ENCODE measurements around the gene FABP3.

GRCh38 chr1:31380181-31380580 is 7.3 kb upstream of the FABP3 start:
- TF ChIP-seq, protein P1, sequence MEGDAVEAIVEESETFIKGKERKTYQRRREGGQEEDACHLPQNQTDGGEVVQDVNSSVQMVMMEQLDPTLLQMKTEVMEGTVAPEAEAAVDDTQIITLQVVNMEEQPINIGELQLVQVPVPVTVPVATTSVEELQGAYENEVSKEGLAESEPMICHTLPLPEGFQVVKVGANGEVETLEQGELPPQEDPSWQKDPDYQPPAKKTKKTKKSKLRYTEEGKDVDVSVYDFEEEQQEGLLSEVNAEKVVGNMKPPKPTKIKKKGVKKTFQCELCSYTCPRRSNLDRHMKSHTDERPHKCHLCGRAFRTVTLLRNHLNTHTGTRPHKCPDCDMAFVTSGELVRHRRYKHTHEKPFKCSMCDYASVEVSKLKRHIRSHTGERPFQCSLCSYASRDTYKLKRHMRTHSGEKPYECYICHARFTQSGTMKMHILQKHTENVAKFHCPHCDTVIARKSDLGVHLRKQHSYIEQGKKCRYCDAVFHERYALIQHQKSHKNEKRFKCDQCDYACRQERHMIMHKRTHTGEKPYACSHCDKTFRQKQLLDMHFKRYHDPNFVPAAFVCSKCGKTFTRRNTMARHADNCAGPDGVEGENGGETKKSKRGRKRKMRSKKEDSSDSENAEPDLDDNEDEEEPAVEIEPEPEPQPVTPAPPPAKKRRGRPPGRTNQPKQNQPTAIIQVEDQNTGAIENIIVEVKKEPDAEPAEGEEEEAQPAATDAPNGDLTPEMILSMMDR (conservative IDR thresholded peaks at IDR 0.05; ENCODE audit: low read depth, low read length), result no peak
- no peak for TF ChIP-seq SMC3 (IDR thresholded peaks at IDR 0.05; ENCODE audit: low read depth, low read length)

Measured in IMR-90 (cell line).